Bone marrow (tissue), 2 donors: Measurements from ENCODE around the gene ROBO1.

ENCODE experiments used
- DNase-seq, 2 donors: peaks; one replicate each; lab custom pipeline; 2025; lab: John Stamatoyannopoulos, UW

The ROBO1 gene

DNA sequence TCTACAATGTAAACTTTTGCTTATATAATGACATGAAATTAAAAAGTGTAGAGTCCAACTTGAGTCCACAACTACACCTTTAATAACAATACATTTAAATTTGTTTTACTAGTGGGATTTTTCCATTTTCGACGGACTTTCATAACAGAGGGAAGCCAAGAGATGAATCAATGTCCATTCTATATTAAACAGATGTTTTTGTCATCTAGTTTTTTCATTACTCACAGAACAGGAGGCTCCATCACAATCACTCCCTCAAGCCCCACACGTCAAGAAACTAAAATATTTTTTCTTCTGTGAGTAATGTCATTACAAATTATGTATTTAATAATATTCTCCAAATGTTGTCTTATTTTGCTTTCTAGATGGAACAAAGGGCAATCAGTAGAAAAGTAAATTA lies 932.9 kb downstream of the ROBO1 start:
- DNase-seq, result no peak

- DNase-seq, result no peak
Measured at GRCh38 chr3:78832785-78833204, 935.0 kb downstream of the ROBO1 start.

GRCh38 chr3:78831446-78831972 lies 936.3 kb downstream of the ROBO1 start:
- DNase-seq, result no peak

DNA sequence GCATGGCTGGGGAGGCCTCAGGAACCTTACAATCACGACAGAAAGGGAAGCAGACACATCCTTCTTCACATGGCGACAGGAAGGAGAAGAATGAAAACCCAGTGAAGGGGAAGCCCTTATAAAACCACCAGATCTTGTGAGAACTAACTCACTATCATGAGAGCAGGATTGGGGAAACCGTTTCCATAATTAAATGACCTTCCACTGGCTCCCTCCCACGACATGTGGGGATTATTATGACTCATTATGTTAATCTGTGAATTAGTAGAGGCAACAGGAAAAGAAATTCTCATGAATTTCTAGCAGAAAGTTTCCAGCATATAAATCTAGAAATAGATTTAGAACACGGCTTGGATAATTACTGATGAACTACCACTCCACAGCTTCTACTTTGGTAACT lies 937.3 kb downstream of the ROBO1 start:
- no peak for DNase-seq

DNA sequence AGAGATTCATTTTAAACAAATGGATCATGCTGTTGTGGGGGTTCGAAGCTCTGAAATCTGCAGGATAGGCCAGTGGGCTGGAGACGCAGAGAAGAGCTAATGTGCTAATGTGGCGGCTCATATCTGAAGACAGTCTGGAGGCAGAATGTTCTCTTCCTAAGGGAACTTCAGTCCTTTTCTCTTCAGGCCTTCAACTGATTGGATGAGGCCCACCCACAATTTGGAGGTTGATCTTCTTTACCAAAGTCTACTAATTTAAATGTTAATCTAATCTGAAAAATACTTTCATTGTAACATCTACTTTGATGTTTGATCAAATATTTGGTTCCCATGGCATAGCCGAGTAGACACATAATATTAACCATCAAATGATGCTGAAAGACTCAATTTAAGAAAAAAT lies 940.2 kb downstream of the ROBO1 start:
- no peak for DNase-seq

DNA sequence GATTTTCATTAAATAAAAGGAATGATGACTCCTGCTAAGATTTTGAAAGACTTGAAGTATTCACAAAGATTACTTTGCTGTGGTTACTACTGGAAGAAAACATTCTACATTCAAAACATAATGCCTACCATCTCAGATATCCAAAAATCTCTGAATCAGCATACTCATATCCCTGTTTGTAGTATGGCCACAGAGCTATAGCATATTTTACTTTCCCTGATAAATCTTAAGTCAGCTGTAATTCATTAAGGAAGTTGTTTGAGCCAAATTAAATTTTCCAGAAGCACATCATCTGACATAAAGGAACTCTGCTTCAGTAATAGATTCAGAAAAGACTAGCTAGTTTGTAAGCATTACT lies 942.0 kb downstream of the ROBO1 start:
- no peak for DNase-seq

- no peak for DNase-seq
Measured at GRCh38 chr3:78825118-78825857, 942.5 kb downstream of the ROBO1 start.

GRCh38 chr3:78823859-78824258 lies 943.9 kb downstream of the ROBO1 start:
- no peak for DNase-seq

DNA sequence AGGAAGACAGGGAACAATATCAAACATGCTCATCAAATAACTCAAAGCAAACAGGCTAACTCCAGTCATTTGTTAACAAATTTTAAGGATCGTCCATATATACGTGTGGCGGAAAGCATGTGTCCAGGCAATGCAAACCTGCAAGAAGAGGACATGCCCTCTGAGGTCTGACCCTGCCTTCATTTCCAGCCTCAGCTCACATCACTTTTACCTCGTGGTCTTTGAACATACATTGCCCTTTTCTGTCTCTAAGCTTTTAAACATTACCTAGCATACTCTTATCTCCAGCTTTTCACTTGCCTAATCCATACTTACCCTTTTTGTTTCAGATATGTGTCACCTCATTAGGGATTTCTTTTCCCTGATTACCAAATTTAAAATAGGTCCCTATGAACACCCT lies 944.4 kb downstream of the ROBO1 start:
- no peak for DNase-seq

DNA sequence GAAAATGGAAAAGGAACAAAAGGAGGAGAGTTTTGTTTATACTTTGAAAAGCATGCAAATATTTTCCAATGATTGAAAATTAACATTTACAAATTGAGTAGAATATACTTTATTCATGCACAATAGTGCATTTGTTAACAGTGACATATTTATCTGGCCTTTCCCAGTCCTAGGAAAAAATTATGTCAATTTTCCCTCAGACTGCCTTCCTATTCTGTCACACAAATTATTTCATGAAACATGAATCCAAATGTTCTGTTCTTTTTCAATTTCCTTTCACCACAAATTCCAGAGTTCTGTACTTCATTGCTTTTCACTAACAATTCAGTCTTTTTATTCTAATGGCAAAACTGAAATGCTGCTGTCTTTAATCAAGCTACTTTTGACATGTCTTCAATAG lies 945.1 kb downstream of the ROBO1 start:
- DNase-seq, result no peak

DNA sequence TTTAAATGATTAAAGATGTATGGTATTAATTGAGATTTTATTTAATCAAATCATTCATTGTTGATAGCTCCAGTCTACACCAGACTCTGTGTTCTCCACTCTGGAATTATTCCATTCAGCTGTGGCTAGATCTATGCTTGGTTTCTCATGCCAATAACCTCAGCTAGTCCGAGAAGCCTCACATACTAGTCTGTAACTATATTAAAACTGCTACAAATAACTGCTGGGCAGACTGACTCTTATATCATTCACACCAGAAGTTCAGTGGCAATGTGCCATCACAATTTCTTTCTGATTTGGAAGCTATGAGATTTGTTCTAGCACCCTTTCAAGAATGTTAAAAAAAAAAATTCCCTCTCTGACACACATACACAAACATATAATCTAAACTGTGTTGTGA lies 947.3 kb downstream of the ROBO1 start:
- DNase-seq, result no peak

- DNase-seq, result no peak
Measured at GRCh38 chr3:78818161-78818985, 949.4 kb downstream of the ROBO1 start.

GRCh38 chr3:78814893-78815562 lies 952.8 kb downstream of the ROBO1 start:
- DNase-seq, result no peak

DNA sequence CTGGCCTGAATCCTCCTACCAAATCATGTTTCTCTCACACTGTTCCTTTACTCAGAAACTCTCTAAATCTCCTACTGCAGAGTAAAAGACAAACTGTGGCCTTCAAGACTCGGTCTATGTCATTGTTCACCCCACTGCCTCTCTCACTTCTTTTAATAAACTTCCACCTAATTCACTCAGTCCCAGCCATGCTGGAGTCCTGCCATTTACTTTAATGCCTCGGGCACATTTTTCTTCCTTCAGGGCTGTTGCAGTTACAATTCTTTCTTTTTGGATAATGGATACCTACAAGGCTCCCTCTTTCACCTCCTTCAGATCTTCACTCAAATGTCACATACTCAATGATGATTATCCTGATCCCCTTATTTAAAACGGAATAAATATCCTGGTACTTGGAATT lies 955.6 kb downstream of the ROBO1 start:
- no peak for DNase-seq

- DNase-seq, result no peak
Measured at GRCh38 chr3:78809966-78810365, 957.8 kb downstream of the ROBO1 start.

- DNase-seq, result no peak
Measured at GRCh38 chr3:78804251-78805037, 963.4 kb downstream of the ROBO1 start.

- no peak for DNase-seq
Measured at GRCh38 chr3:78802562-78802930, 965.3 kb downstream of the ROBO1 start.

- DNase-seq, result no peak
Measured at GRCh38 chr3:78801926-78802561, 965.8 kb downstream of the ROBO1 start.

GRCh38 chr3:78799681-78800080 lies 968.1 kb downstream of the ROBO1 start:
- DNase-seq, result no peak

DNA sequence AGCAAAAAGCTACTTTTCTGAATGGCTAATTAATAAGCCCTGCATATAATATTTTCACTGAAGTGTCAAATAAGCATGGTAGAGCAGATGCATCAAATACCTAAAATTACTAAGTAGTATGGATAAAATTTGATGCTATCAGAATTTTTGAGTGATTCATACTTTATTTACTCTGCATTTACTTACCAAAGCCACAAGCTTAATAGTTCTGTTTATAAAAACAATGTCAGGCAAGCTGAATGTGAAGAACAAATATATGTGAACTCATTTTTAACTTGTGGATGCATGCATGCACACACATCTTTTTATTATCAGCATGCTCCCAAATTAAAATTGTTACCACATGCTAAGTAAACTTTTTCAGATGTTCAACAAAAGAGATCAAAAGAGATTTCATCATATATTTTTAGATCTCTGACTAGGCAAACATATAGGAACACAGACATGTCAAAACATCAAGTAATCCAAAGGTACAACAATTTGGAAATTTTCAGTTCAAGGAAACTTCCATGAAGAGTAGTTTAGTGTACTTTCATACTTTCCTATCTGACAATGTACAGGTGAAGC lies 969.4 kb downstream of the ROBO1 start:
- DNase-seq, result no peak

DNA sequence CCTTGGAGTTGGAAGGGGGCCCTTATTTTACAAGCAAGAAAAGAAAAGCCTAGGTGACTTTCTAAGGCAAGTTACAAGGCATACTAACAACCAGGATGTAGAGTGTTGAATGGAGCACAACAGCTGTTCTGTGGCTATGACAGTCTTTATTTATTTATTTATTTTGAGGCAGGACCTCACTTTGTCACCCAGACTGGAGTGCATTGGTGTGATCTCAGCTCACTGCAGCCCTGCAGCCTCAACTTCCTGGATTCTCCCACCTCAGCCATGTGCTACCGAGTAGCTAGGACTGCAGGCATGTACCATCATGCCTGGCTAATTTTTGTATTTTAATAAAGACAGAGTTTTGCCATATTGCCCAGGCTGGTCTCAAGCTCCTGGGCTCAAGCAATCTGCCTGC lies 973.4 kb downstream of the ROBO1 start:
- no peak for DNase-seq
